Mucosa of descending colon (tissue), 3 donors: Measurements from ENCODE around the gene RGS7. TPM values are rescaled to one million over a fixed set of nuclear protein-coding genes. Genes with fewer than 3 reads are reported as not detected.
A peak's percentile ranks its signal among the peaks of the same experiment; 100 is the strongest.

ENCODE experiments used
- ATAC-seq: fragments of 200-7000 bp; cut with Tn5 transposase; one replicate; pipeline ENCODE4 v1.9.1; 2020; ENCODE audit warnings: mild to moderate bottlenecking, moderate library complexity
- DNase-seq, 3 donors: peaks; one replicate each; pipeline ENCODE4 v3.0.0-alpha.2; 2020
- H3K36me3 ChIP-seq: fragments of 200-600 bp; one replicate; pipeline ENCODE4 v1.8.0; 2021; ENCODE audit warnings: low read depth, mild to moderate bottlenecking
- H3K4me1 ChIP-seq: fragments of 200-600 bp; one replicate; pipeline ENCODE4 v1.8.0; 2021; ENCODE audit warnings: low read depth, mild to moderate bottlenecking
- H3K4me3 ChIP-seq: fragments of 200-600 bp; one replicate; pipeline ENCODE4 v1.8.0; 2021; ENCODE audit warnings: mild to moderate bottlenecking
- H3K9me3 ChIP-seq: fragments of 200-600 bp; one replicate; pipeline ENCODE4 v1.8.0; 2021; ENCODE audit warnings: mild to moderate bottlenecking
- CTCF ChIP-seq: fragments of 200-600 bp; IDR thresholded peaks from one replicate; pipeline ENCODE4 v1.8.0; 2022; ENCODE audit warnings: antibody characterized with exemption, mild to moderate bottlenecking
- intact Hi-C, 2 donors: fragments of 100-400 bp; cut with DNase I in 1 of 2; cut with micrococcal nuclease in 1 of 2; formaldehyde crosslinking; loops; one replicate each; pipeline versions ENCODE4 v1.11.0 to v1.11.1; 2022; cut with DNase I, micrococcal nuclease
- total RNA-seq, 3 donors: library from RNA; stranded (reverse); fragmentation: NEBNext Ultra II Directional in 2 of 3; extraction: Animal tissue kit (Norgen Biotek cat#: 25700) in 2 of 3; gene quantifications; one replicate each; pipeline versions ENCODE4 v1.2.1 to v1.2.4, GENCODE V29; 2021 to 2023
- donor health status: DM: no; HTN: no; CAD: no; lungs with moderate emphysema.
- donor health status: DM: no; HTN: no; CAD: no.
- donor health status: DM: no; HTN: yes; CAD: no.

RGS7 gene
- total RNA-seq, 3 donors from 2014 or later: 0.51 TPM; not detected in 2

- intact Hi-C loops: no loop called here
- no peak for DNase-seq
- Histone ChIP-seq H3K36me3 (no peaks in the 10 kb centered on the region), H3K4me1 (no peaks in the 10 kb centered on the region), H3K4me3 (no peak overlapping the region), H3K9me3 (no peaks in the 10 kb centered on the region)
- TF ChIP-seq CTCF: no peak
- ATAC-seq: no peak
Observed at GRCh38 chr1:241163363-241163762, 193.6 kb downstream of the RGS7 start.

GRCh38 chr1:241161188-241161689 lies 195.8 kb downstream of the RGS7 start:
- H3K4me1 ChIP-seq: peaks cover 5% of the 10 kb centered on the region
- TF ChIP-seq CTCF: no peak
- no peaks in the 10 kb centered on the region for H3K36me3 ChIP-seq
- intact Hi-C loops: no loop called here
- no peak overlapping the region for H3K4me3 ChIP-seq
- no peak for ATAC-seq
- no peaks in the 10 kb centered on the region for H3K9me3 ChIP-seq
- no peak for DNase-seq

GRCh38 chr1:241157435-241157834 lies 199.6 kb downstream of the RGS7 start:
- Histone ChIP-seq H3K9me3 (no peaks in the 10 kb centered on the region), H3K4me1 (peaks cover 5% of the 10 kb centered on the region), H3K36me3 (no peaks in the 10 kb centered on the region), H3K4me3 (no peak overlapping the region)
- DNase-seq (no peak), ATAC-seq (no peak)
- intact Hi-C loops: no loop called here
- TF ChIP-seq CTCF: no peak

DNA sequence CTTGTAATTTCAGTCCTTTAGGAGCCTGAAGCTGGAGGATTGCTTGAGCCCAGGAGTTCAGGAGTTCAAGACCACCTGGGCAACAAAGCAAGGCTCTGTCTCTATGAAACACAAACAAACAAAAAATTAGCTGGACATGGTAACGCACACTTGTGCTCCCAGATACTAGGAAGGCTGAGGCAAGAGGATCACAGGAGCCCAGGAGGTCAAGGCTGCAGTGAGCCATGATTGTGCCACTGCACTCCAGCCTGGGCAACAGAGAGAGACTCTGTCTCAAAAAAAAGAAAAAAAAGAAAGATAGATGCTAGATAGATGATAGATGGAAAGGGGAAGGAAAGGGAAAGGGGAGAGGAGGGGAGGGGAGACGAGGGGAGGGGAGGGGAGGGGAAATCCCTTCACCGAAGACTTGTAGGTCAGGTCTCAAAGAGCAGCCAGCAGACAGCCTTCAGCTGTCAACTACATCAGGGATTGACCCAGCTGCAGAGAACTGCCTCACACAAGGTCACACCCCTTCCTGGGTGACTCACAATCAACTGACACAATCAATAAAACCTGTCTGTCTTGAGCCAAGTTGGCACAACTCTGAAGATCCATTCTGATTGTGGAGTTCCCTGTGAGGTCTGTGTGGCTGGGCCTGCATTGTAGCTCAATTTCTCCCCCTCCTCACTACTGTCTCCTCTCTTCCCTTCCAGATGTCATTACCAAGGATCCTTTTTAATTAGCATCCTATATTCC lies 200.6 kb downstream of the RGS7 start:
- DNase-seq (peak in 2 of 3 donors; percentile 31 to 86), ATAC-seq (peak; percentile 100)
- Histone ChIP-seq H3K9me3 (no peaks in the 10 kb centered on the region), H3K36me3 (no peaks in the 10 kb centered on the region), H3K4me1 (peaks cover 5% of the 10 kb centered on the region), H3K4me3 (no peak overlapping the region)
- no peak for TF ChIP-seq CTCF
- intact Hi-C loops: no loop called here

- no peaks in the 10 kb centered on the region for H3K4me1 ChIP-seq
- intact Hi-C loops: no loop called here
- no peak for DNase-seq
- no peaks in the 10 kb centered on the region for H3K36me3 ChIP-seq
- no peak for ATAC-seq
- no peaks in the 10 kb centered on the region for H3K9me3 ChIP-seq
- no peak for TF ChIP-seq CTCF
- H3K4me3 ChIP-seq: no peak overlapping the region
Observed at GRCh38 chr1:241145881-241146280, 211.1 kb downstream of the RGS7 start.
